Gastrocnemius medialis (tissue), 4 donors: ENCODE data around the gene RNF151. TPM values are rescaled to one million over a fixed set of nuclear protein-coding genes. Genes with fewer than 3 reads are reported as not detected.
A peak's percentile ranks its signal among the peaks of the same experiment; 100 is the strongest.

Experiments
- ATAC-seq, 2 donors: fragments of 150-250 bp; one replicate each; pipeline ENCODE4 v1.9.1; 2016
- DNase-seq, 2 donors: peaks; one replicate each; pipeline ENCODE4 v3.0.0-alpha.2; 2019
- H3K27ac ChIP-seq, 4 donors: fragments of 200-600 bp; sonication (generic); 1 replicate in 1 of 4; 2 replicates in 3 of 4; pipeline ENCODE4 v1.5.1; 2016 to 2018; ENCODE audit warnings: mild to moderate bottlenecking in 2 of 4, moderate library complexity in 1 of 4
- H3K27me3 ChIP-seq, 3 donors: fragments of 200-600 bp; sonication (generic) in 2 of 3; 1 replicate in 1 of 3; 2 replicates in 2 of 3; pipeline versions ENCODE4 v1.5.1 to v1.6.0; 2016 to 2019; ENCODE audit warnings: mild to moderate bottlenecking in 1 of 3, moderate library complexity in 1 of 3
- H3K36me3 ChIP-seq, 2 donors: fragments of 200-600 bp; sonication (generic) in 1 of 2; one replicate each; pipeline ENCODE4 v1.5.1; 2017 to 2018
- H3K4me1 ChIP-seq, 2 donors: fragments of 200-600 bp; sonication (generic) in 1 of 2; one replicate each; pipeline ENCODE4 v1.5.1; 2016 to 2017; ENCODE audit warnings: mild to moderate bottlenecking in 2 of 2
- H3K4me3 ChIP-seq, 4 donors: fragments of 200-600 bp; sonication (generic) in 3 of 4; 1 replicate in 1 of 4; 2 replicates in 3 of 4; pipeline ENCODE4 v1.5.1; 2016 to 2019; ENCODE audit warnings: mild to moderate bottlenecking in 2 of 4
- H3K9me3 ChIP-seq, 3 donors: fragments of 200-600 bp; sonication (generic) in 2 of 3; 1 replicate in 1 of 3; 2 replicates in 2 of 3; pipeline ENCODE4 v1.5.1; 2016 to 2019
- POLR2A ChIP-seq, 2 donors: fragments of 450-650 bp; IDR thresholded peaks; one replicate each; pipeline ENCODE4 v1.6.1; 2017; ENCODE audit warnings: antibody characterized with exemption in 2 of 2, mild to moderate bottlenecking in 2 of 2, moderate library complexity in 2 of 2
- in situ Hi-C, 4 donors: fragments of 200-750 bp; cut with MboI; loops; one replicate each; pipeline versions ENCODE4 v1.15.0 to v1.8.0; 2017; ENCODE audit warnings: low sequenced_read_pairs in 4 of 4
- intact Hi-C: fragments of 100-400 bp; cut with DNase I; formaldehyde crosslinking; loops from one replicate; pipeline ENCODE4 v1.15.1; 2023; ENCODE audit warnings: low total_unique reads
- total RNA-seq, 4 donors: library from RNA; depleted of rRNA; stranded (reverse); fragments of >200 nt; gene quantifications; one replicate each; pipeline versions ENCODE4 v1.1.0 to v1.2.3, GENCODE V29; 2016
- TF ChIP-seq, protein P1 (sequence below), 5 experiments: fragments of 450-650 bp in 3 of 5; fragments of 200-600 bp in 2 of 5; sonication (generic) in 2 of 5; IDR thresholded peaks in 4 of 5; conservative IDR thresholded peaks in 1 of 5; 1 replicate in 4 of 5; 2 replicates in 1 of 5; pipeline ENCODE4 v1.5.1; 2016 to 2019; ENCODE audit warnings: antibody characterized with exemption in 5 of 5, mild to moderate bottlenecking in 3 of 5, moderate library complexity in 3 of 5

Gene RNF151
- total RNA-seq, 4 donors from 2014 or later = not detected

DNA sequence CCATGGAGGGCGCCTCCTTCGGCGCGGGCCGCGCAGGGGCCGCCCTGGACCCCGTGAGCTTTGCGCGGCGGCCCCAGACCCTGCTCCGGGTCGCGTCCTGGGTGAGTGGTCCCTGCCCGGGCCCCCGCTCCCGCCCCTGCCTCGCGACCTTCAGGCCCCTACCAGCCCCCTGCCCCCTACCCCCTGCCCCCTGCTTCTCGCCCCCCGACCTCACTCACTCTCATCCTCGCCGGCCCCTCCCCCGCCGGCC is 23.4 kb downstream of the RNF151 start:
- Histone ChIP-seq H3K27ac (no peak overlapping the region), H3K27me3 (peaks cover 30 to 38% (median 34%) of the 10 kb centered on the region in 3 donors), H3K4me3 (no peak overlapping the region), H3K36me3 (peaks cover 0 to 20% of the 10 kb centered on the region in 2 donors), H3K4me1 (peaks cover 12 to 21% of the 10 kb centered on the region in 2 donors), H3K9me3 (no peaks in the 10 kb centered on the region)
- in situ Hi-C loops = no loop called here
- TF ChIP-seq, protein P1, sequence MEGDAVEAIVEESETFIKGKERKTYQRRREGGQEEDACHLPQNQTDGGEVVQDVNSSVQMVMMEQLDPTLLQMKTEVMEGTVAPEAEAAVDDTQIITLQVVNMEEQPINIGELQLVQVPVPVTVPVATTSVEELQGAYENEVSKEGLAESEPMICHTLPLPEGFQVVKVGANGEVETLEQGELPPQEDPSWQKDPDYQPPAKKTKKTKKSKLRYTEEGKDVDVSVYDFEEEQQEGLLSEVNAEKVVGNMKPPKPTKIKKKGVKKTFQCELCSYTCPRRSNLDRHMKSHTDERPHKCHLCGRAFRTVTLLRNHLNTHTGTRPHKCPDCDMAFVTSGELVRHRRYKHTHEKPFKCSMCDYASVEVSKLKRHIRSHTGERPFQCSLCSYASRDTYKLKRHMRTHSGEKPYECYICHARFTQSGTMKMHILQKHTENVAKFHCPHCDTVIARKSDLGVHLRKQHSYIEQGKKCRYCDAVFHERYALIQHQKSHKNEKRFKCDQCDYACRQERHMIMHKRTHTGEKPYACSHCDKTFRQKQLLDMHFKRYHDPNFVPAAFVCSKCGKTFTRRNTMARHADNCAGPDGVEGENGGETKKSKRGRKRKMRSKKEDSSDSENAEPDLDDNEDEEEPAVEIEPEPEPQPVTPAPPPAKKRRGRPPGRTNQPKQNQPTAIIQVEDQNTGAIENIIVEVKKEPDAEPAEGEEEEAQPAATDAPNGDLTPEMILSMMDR (IDR thresholded peaks at IDR 0.05 in 4 of 5, conservative IDR thresholded peaks at IDR 0.05 in 1 of 5) = no peak
- TF ChIP-seq POLR2A (IDR thresholded peaks at IDR 0.05) = no peak
- ATAC-seq (no peak), DNase-seq (no peak)
- intact Hi-C loops = no loop called here

DNA sequence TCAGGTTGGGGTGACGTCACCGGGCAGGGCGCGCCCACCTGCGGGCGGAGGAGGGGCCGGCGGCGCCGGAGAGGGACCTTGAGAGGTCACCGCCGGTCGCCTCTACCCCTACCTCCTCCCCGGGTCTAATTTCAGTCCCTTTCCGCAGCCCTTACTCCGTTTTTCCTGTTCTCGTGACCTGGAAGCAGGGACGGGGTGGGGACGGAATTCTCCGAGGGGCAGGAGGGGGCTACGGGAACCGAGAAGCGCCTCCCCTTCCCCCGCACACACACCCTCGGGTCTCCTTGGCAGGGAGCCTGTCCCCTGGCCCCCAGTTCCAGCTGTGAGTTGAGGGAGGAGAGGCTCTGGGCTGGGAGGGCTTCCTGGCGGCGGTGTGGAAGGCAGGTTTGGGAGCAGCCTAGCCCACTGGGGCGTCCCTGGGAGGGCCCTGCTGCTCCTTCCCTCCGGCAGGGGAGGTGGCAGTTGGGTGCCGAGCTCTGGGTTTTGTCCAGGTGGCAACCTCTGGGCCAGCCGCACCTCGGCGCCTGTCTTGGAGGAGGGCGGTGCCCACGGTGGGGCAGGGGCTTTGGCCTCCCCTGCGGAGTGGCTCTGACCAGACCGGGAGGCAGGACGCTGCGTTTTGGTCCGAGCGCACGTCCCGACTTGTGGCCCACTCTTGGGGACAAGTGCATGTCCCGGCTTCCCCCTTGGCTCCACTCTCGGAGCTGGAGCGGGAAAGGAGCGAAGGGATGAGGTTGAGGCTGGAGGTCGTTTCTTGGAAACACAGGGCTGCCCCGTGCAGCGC is 23.9 kb downstream of the RNF151 start:
- ATAC-seq (no peak), DNase-seq (no peak)
- H3K9me3 ChIP-seq = no peaks in the 10 kb centered on the region
- peaks cover 30 to 38% (median 34%) of the 10 kb centered on the region in 3 donors for H3K27me3 ChIP-seq
- intact Hi-C loops (no loop called here), in situ Hi-C loops (no loop called here)
- no peak overlapping the region for H3K4me3 ChIP-seq
- H3K27ac ChIP-seq = no peak overlapping the region
- H3K36me3 ChIP-seq = peaks cover 0 to 18% of the 10 kb centered on the region in 2 donors
- peaks cover 7 to 16% of the 10 kb centered on the region in 2 donors for H3K4me1 ChIP-seq
- no peak for TF ChIP-seq POLR2A (IDR thresholded peaks at IDR 0.05)

DNA sequence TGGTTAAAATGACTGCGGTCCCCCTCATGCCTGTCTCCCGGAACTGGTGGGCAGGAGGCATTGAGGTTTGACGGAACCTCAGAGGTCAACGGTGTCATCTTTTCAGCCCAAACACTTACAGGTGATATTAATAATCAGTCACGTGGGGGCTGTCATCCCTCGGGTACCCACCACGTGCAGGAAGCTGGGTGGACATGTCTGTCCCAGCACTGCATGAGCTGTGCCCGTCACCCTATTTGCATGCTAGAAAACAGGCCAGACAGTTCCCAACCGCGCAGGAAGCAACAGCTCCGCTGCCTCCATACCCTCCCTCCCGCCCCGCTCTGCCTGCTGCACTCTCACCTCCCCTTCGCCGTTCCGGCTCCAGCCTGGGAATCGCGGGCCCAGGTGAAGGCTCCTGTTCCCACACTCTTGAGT is 24.5 kb downstream of the RNF151 start:
- Histone ChIP-seq H3K4me3 (peak overlapping the region in 2 of 4 donors; percentile 43 to 74), H3K27ac (no peak overlapping the region), H3K9me3 (no peaks in the 10 kb centered on the region), H3K27me3 (peaks cover 30 to 38% (median 34%) of the 10 kb centered on the region in 3 donors), H3K4me1 (peaks cover 7 to 16% of the 10 kb centered on the region in 2 donors), H3K36me3 (peaks cover 0 to 12% of the 10 kb centered on the region in 2 donors)
- DNase-seq (no peak), ATAC-seq (no peak)
- intact Hi-C loops (no loop called here), in situ Hi-C loops (no loop called here)
- TF ChIP-seq POLR2A (IDR thresholded peaks at IDR 0.05) = no peak

DNA sequence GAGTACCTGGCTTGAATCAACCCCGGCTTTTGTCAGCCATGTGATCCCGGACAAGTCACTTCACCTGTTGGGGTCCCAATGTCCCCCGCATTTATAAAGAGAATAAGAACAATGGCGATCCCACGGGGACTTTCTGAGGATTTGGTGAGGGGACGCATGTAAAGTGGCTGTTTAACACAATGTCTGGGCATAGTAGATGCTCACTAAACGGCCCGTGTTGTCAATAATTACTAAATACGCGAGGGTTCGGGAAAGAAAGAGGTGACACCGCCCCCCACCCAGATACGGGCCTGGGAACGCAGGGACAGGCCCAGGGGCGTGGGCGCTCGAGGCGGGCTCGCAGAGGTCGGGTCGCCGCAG is 24.9 kb downstream of the RNF151 start:
- intact Hi-C loops = no loop called here
- TF ChIP-seq POLR2A (IDR thresholded peaks at IDR 0.05) = no peak
- TF ChIP-seq, protein P1 (IDR thresholded peaks at IDR 0.05 in 4 of 5, conservative IDR thresholded peaks at IDR 0.05 in 1 of 5) = no peak
- ATAC-seq (no peak), DNase-seq (no peak)
- in situ Hi-C loops = no loop called here
- H3K36me3 ChIP-seq = peaks cover 0 to 8% of the 10 kb centered on the region in 2 donors
- peaks cover 30 to 38% (median 34%) of the 10 kb centered on the region in 3 donors for H3K27me3 ChIP-seq
- no peaks in the 10 kb centered on the region for H3K9me3 ChIP-seq
- H3K4me3 ChIP-seq = peak overlapping the region; percentile 43 to 74 (median 51)
- peaks cover 7 to 16% of the 10 kb centered on the region in 2 donors for H3K4me1 ChIP-seq
- peak overlapping the region in 2 of 4 donors; percentile 41 to 43 for H3K27ac ChIP-seq

DNA sequence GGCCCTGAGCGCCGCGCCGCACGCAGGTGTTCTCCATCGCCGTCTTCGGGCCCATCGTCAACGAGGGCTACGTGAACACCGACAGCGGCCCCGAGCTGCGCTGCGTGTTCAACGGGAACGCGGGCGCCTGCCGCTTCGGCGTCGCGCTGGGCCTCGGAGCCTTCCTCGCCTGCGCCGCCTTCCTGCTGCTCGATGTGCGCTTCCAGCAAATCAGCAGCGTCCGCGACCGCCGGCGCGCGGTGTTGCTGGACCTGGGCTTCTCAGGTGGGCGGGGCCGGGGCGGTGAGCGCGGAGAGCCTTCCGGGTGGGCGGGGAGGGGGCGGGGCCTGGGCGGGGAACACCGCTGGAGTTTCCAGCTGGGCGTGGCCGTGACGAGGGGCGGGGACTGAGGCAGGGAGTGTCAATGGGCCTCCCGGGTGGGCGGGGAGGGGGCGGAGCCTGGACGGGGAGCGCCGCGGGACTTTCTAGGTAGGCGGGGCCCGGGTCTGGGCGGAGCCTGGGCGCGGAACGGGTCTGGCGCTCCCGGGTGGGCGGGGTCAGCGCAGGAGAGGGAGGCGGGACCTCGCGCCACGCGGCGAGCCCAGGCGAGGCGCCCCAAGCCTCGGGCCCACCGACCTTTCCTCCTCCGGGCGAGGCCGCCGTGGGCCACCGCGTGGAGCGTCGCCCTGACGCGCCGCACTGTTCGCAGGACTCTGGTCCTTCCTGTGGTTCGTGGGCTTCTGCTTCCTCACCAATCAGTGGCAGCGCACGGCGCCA is 25.5 kb downstream of the RNF151 start:
- H3K4me3 ChIP-seq = peak overlapping the region; percentile 43 to 74 (median 51)
- in situ Hi-C loops = no loop called here

More for the DNA sequence above, 25.5 kb downstream of the RNF151 start:
- no peak for TF ChIP-seq POLR2A (IDR thresholded peaks at IDR 0.05)
- TF ChIP-seq, protein P1 (IDR thresholded peaks at IDR 0.05 in 4 of 5, conservative IDR thresholded peaks at IDR 0.05 in 1 of 5) = no peak
- ATAC-seq = peak; percentile 84
- H3K27me3 ChIP-seq = peaks cover 30 to 38% (median 34%) of the 10 kb centered on the region in 3 donors
- peaks cover 0 to 2% of the 10 kb centered on the region in 2 donors for H3K36me3 ChIP-seq
- peak overlapping the region in 2 of 4 donors; percentile 41 to 43 for H3K27ac ChIP-seq
- peak; percentile 89 to 95 for DNase-seq
- peaks cover 7 to 16% of the 10 kb centered on the region in 2 donors for H3K4me1 ChIP-seq
- no peaks in the 10 kb centered on the region for H3K9me3 ChIP-seq
- intact Hi-C loops = no loop called here
